ENCODE results near the gene SUSD2. TPM values are rescaled to one million over a fixed set of nuclear protein-coding genes. Genes with fewer than 3 reads are reported as not detected.

SUSD2 gene
- total and polyA plus RNA-seq, 2 of the 8 experiments (the other 6 are each of a cell fraction or from before 2014, with no cell fraction given), result 2.0 to 4.8 TPM

DNA sequence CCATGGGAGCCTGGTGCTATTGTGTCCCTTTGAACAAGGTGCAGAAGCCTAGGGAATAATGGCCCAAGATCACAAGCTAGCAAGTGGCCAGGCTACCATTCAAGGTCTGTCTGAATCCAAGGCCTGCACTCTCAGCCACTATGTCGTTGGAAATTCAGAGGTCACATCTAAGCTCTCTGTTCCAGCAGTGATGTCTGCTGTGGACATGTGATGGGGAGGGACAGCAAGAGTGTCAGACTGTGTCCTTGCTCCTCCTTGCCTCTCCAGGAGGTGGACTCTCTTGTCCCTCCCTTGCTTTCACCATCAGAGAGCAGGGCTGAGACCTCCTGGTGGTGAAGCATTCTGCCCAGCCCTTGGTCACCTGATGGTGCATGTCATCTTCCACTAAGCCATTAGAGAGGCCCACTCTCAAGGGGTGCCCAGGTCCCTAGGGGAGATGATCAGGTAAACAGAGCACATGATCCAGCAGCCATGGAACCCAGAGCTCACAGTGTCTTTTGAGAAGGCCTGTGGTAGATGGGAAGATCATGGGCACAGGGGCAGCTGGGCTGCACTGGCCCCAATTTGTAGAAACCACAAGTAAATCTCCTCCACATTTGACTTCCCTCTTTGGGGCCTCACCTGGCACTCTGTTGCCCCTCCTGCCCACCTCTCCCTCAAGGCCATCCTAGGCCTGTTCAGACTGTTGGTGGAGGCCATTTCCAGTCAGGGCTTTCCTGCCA, 37.1 kb upstream of the SUSD2 start:
- Histone ChIP-seq H4K8ac (ENCODE audit: extremely low read depth, insufficient read depth, low read length) (no peak overlapping the region), H3K23me2 (ENCODE audit: low read depth, low read length) (no peaks in the 10 kb centered on the region; the same call in 1 of the 2 replicates), H3K4me2 (ENCODE audit: insufficient read depth in 1 of 2, low read depth in 2 of 2, low read length in 2 of 2) (no peak overlapping the region), H2BK15ac (ENCODE audit: low read length) (no peak overlapping the region), H3K79me1 (ENCODE audit: low read depth, low read length) (peaks cover 6% of the 10 kb centered on the region; the same call in 1 of the 2 replicates), H3K27me3 (replicated peaks in 1 of 4; ENCODE audit: control insufficient read depth in 3 of 4, extremely low read depth in 1 of 4, insufficient read depth in 3 of 4, low read length in 3 of 4) (no peaks in the 10 kb centered on the region), H2AK5ac (ENCODE audit: low read depth, low read length) (no peak overlapping the region), H3K4me3 (ENCODE audit: extremely low read depth in 1 of 4, insufficient read depth in 2 of 4, low read depth in 3 of 4, low read length in 4 of 4) (no peak overlapping the region), H4K5ac (ENCODE audit: insufficient read length, low read depth, low read length) (no peak overlapping the region), H3K23ac (ENCODE audit: insufficient read length) (no peak overlapping the region), H3K36me3 (ENCODE audit: control insufficient read depth in 2 of 4, insufficient read depth in 4 of 4, low read length in 3 of 4) (no peaks in the 10 kb centered on the region; a peak in 1 of 8 replicates), H2AFZ (ENCODE audit: low read length) (no peak overlapping the region), H2BK5ac (ENCODE audit: low read depth, low read length) (0 out of 2 replicates have a peak overlapping the region, but pooled peaks have one; percentile 26), H4K91ac (replicated peaks; ENCODE audit: insufficient read length, low read length) (no peak overlapping the region), H3K9ac (replicated peaks in 1 of 4; ENCODE audit: extremely low read depth in 1 of 4, low read depth in 3 of 4, low read length in 3 of 4) (no peak overlapping the region; a peak in 1 of 7 replicates), H3K27ac (ENCODE audit: low read depth, low read length) (no peak overlapping the region), H2BK12ac (ENCODE audit: low read depth, low read length) (no peak overlapping the region; the same call in 1 of the 2 replicates), H3K18ac (ENCODE audit: extremely low read depth, low read length) (no peak overlapping the region), H3K56ac (replicated peaks; ENCODE audit: insufficient read length, low read depth, low read length) (no peak overlapping the region), H3K79me2 (ENCODE audit: control insufficient read depth in 1 of 2, insufficient read depth in 2 of 2, low read length in 2 of 2) (no peaks in the 10 kb centered on the region), H4K20me1 (replicated peaks in 1 of 2; ENCODE audit: control insufficient read depth in 1 of 2, insufficient read depth in 2 of 2, low read length in 2 of 2) (peaks cover 0 to 7% of the 10 kb centered on the region in 2 experiments), H3K4me1 (replicated peaks in 1 of 4; ENCODE audit: control insufficient read depth in 3 of 4, insufficient read depth in 4 of 4, low read length in 3 of 4) (peaks cover 5 to 19% (median 11%) of the 10 kb centered on the region in 4 experiments), H2BK20ac (ENCODE audit: low read length) (no peak overlapping the region), H3K4ac (replicated peaks; ENCODE audit: insufficient read length, low read depth, low read length) (no peak overlapping the region), H3K14ac (ENCODE audit: insufficient read length) (no peak overlapping the region), H3K9me3 (ENCODE audit: insufficient read depth in 2 of 2, low read depth in 1 of 2, low read length in 1 of 2) (no peaks in the 10 kb centered on the region), H2BK120ac (replicated peaks; ENCODE audit: low read depth, low read length) (no peak overlapping the region)
- CTCF ChIA-PET (ENCODE audit: partially characterized antibody), result interaction anchor here (0.9 to 5.9 kb wide), 7 partner anchors 11 to 277 kb away, joined by 3 to 67 read pairs (median 3); no protein-coding TSS in a partner anchor
- POLR2A ChIA-PET (ENCODE audit: partially characterized antibody), result no interaction called here
- 79% methylated on average over 1 of the region's 1 CpG; no CpG with 5 or more reads in 1 of the 2 experiments for WGBS, 2 experiments (ENCODE audit: extremely low coverage in 1 of 2, insufficient coverage in 1 of 2, insufficient read length in 1 of 2, insufficient replicate concordance in 2 of 2, low coverage in 1 of 2, low lambda C conversion rate in 2 of 2, missing lambda C conversion rate in 1 of 2)
- DNase-seq (ENCODE audit: low read depth in 1 of 2, low spot score in 2 of 2) (no peak), FAIRE-seq (no peak)
- TF ChIP-seq HDAC2 (IDR thresholded peaks at IDR 0.05; ENCODE audit: borderline replicate concordance in 1 of 2, low read depth in 2 of 2, low read length in 2 of 2) (no peak), NANOG (IDR thresholded peaks at IDR 0.05; ENCODE audit: insufficient read depth, low read depth, low read length, poor library complexity, severe bottlenecking) (no peak), HDAC6 (IDR thresholded peaks at IDR 0.05; ENCODE audit: low read depth, low read length) (no peak), RXRA (IDR thresholded peaks at IDR 0.05; ENCODE audit: insufficient read depth, low read depth, low read length) (no peak), EZH2 (IDR thresholded peaks at IDR 0.05; ENCODE audit: low read depth, low read length, severe bottlenecking) (no peak), BCL11A (IDR thresholded peaks at IDR 0.05; ENCODE audit: low read depth in 2 of 2, low read length in 2 of 2) (no peak)
- TF ChIP-seq, protein P1, sequence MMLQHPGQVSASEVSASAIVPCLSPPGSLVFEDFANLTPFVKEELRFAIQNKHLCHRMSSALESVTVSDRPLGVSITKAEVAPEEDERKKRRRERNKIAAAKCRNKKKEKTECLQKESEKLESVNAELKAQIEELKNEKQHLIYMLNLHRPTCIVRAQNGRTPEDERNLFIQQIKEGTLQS (IDR thresholded peaks at IDR 0.05; ENCODE audit: insufficient read depth, low read depth, low read length), result no peak
